ENCODE results near the gene NSUN6.

The NSUN6 gene

DNA sequence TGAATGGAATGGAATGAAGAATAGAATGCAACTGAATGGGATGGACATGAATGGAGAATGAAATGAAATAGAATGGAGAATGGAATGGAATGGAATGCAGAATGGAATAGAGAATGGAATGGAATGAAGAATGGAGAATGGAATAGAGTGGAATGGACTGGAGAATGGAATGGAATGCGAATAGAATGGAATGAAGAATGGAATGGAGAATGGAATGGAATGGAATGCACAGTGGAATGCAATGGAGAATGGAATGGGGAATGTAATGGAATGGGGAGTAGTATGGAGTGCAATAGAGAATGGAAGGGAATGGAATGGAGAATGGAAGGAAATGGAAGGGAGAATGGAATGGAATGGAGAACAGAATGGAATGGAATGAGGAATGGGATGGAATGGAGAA, 93.4 kb downstream of the NSUN6 start:
- DNase-seq = no peak

DNA sequence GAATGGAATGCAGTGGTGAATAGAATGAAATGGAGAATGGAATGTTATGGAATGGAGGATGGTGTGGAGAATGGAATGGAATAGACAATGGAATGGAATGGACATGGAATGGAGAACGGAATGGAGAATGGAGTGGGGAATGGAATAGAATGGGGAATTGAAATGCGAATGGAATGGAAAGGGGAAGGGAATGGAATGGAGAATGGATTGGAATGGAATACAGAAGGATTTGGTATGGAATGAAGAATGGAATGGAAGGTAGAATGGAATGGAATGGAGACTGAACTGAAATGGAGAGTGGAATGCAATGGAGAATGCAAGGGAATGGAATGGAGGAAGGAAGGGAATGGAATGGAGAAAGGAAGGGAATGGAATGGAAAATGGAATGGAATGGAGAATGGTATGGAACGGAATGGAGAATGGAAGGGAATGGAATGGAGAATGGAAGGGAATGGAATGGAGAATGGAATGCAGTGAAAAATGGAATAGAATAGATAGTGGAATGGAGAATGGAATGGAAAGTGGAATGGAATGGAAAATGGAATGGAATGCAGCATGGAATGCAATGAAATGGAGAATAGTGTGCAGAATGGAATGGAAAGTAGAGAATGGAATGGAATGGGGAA, 94.8 kb downstream of the NSUN6 start:
- no peak for DNase-seq

DNA sequence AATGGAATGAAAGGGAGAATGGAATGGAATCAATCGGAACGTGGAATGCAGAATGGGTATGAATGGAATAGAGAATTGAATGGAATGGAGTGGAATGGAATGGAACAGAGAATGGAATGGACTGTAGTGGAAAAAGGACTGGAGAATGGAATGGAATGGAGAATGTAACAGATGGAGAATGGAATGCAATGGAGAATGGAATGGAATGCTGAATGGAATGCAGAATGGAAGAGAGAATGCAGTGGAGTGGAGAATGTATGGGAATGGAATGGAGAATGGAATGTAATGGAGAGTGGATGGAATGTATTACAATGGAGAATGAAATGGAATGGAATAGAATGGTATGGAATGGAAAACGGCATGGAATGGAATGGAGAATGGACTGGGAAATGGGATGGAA, 96.9 kb downstream of the NSUN6 start:
- no peak for DNase-seq

DNA sequence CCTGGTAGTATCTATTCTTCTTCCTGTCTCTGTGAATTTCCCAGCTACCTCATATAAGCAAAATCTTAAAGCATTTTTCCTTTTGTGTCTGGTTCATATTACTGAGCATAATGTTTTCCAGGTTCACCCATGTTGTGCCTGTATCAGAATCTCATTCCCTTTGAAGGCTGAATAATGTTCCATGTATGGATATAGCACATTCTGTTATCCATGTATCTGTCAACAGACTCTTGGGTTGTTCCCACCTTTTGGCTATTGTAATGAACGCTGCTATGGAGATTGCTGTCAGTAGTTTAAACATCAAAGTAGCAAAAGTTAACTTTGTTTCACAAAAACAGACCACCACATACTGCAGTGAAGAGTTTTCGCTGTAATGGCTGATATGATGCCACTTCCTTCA, 99.9 kb downstream of the NSUN6 start:
- DNase-seq = no peak

DNA sequence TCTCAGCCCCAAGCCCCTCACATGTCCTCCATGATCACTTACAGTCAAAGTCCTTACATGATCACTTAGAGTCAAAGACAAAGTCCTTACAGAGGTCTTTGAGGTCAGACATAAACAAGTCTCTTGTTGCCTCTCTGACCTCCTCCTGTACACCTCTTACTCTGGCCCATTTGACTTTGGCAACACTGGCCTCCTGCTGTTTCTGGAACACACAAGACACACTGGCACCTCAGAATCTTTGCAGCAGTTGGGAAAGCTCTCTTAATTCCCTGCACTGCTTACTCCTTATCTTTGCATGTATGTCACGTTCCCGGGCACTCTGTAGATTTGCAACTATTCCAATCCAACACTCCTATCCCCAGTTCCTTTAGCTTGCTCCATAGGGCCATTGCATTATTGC, 102.3 kb downstream of the NSUN6 start:
- no peak for DNase-seq

DNA sequence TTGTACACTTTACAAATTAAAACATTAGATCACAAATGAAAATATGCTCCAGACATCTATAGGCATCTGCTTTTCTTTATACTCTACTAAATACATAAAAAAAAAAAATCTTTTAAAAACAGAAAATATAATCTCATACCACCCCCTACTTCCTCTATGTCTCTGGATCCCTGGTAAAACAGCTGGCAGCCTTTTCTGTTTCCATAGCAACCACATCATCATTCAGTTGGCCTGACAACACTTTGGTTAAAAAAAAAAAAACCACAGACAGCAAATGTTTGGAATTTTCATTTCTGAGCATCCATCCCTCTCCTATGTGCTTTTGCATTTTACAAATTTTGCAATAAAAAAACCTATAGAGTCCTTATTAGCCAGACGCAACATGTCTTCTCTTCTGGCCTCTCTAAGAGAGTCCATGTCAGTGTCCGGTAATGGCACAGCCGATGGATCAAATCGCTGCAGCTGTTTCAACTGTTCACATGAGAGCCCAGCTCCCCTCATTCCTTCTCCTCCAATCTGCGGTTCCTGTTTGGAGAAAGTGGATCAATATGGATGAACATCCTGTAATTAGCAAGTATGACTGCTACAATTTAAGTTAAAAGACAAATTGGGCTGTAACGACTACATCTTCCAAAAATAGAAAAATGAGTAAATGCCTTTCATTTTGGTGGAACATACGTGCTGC, 105.6 kb downstream of the NSUN6 start:
- no peak for DNase-seq

DNA sequence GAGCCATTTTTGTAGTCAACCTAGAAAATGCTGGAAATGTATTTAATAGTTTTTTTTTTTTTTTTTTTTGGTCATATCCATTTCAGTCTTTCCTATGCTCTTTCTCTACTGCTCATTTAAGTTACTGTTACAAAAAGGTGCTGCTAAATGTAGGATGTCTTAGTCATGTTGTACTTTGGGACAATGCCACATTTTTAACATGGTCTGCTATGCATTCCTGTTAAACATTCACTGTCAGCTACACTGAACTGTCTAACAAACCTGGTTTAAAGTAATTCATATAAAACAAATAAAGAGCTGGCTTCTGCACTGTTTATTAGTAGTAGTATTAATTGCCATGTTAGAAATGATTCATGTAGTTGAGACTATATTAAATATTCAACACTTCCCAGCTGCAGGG, 108.6 kb downstream of the NSUN6 start:
- DNase-seq = no peak

DNA sequence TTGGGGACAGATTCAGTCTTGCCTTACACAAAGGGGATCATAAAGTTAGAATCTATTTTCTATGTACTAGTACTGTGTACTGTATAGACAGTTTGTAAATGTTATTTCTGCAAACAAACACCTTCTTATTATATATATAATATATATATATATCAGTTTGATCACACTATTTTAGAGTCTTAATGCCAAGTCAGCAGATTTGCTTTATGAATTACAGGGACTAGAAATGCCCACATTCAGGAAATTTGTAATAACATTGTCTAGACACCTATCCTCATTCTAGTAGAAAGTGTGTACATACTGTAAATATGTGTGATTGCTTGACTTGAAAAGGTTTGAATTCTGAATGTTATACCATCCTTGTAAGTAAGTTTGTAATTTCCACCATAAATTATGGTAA, 111.2 kb downstream of the NSUN6 start:
- no peak for DNase-seq

DNA sequence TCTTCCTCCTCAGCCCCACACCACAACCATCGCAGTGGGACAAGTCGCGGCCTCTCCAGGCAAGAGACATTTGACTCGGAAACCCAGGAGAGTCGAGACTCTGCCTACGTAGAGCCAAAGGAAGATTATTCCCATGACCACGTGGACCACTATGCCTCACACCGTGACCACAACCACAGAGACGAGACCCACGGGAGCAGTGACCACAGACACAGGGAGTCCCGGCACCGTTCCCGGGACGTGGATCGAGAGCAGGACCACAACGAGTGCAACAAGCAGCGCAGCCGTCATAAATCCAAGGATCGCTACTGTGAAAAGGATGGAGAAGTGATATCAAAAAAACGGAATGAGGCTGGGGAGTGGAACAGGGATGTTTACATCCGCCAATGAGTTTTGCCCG, 112.1 kb downstream of the NSUN6 start:
- DNase-seq = no peak

DNA sequence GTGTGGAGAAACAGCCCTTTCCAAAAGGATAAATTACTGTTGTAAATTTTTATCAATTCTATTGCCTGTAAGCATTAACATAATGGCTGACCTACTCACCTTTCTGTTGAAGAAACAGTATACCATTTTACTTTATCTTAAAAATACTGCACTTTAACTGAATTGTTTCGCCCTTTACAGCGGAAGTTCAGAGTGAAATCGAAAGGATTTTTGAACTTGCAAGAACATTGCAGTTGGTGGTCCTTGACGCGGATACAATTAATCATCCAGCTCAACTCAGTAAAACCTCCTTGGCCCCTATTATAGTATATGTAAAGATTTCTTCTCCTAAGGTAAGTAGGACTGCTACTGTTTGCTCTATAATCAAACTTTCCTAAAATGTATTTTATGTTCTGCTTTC, 117.5 kb downstream of the NSUN6 start:
- DNase-seq = no peak

DNA sequence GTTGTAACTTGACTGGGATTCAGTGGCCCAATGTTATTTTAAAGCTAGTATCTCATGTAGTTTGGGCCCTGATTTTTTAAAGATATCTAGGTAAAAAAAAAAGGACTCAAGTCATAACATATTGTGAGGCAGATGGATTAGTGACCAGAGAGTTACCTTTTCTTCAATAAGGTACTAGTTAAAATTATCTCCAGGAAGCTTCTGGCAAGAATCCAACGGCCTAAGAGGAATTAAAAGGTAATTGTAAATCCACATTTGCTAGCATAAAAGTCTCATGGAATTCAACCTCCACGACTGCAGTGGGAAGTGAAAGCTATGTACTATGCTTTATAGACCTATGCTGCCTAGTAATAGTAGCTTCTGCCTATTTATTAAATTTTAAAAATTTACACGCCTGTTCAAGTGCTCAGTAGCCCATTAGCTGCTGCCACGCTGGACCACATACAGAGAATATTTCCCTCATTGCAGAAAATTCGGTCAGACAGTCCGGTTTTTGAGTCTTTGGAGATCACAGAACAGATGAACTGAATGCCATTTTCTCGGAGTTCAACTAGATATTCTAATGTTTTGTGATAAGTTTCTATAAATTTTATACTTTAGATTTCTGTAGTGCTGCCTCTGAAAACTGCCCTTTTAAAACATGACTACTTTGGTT, 118.4 kb downstream of the NSUN6 start:
- DNase-seq = no peak

DNA sequence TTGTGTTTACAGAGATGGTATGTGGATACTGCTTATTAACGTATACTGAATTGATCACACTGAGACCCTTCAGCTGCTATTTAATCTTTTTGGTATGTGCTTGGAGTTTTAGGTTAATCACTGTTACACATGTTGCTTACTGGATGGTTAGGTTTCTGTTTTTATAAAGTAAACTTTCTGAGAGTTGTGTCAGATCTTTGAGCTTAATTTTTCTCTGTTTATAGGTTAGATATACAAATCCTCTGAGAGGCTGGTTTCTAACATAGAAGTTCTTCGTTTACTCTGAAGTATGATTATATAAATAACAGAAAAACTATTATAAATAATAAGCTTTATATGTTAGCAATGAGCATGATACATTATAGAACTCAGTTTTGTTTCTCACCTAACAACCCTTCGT, 123.1 kb downstream of the NSUN6 start:
- no peak for DNase-seq

DNA sequence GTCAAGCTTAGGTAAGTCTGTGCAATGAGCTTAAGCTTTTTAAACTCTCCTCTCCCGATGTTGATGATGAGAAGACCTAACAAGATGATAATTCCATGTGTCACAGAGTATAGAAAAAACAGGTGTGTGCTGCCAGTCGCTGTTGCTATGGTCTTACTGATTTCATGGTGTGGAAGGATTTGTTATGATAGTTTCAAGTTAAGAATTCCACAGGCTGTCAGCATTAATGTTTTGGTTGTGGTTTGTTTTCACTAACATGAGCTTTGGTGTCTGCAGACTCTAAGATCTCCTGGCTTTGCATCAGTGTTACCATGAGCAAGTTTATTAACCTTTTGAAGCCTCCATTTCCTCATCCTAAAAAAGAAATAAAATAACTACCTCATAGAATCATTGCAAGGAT, 123.7 kb downstream of the NSUN6 start:
- DNase-seq = no peak

DNA sequence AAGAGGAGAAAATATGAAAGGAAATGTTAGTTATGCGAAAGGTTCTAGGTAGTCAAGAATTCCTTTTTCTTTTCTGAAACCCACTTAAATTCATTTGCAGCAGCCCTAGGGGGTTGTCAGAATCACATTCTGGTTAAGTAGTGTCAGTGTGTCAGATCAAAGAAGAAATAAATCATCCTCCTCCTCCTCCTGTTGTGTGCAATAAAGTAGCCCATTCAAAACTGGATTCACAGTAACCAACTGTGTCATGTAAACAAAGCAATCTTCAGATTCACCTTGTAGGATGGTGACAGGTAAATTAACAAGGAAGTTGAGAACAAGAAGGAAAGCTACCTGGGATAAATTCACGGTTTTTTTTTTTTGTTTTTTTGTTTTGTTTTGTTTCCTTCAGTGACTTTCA, 127.5 kb downstream of the NSUN6 start:
- no peak for DNase-seq

DNA sequence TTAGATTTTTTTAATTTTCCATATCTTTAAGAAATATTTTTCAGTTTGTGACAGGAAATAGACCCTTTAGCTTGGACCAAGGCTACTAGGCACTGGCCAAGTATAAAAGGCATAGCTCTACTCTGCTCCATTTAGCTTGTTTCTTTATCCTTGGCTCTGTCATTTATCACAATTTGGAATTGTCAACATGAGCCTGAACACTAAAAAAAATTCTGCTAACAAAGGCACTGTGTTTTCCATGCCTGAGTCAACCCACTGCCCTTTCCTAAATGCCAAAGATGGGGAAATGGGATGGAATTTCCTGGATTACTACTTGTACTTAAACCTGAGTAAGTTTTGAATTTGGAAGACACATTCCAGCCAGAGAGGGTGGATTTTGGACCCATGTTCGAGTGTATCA, 128.4 kb downstream of the NSUN6 start:
- no peak for DNase-seq

DNA sequence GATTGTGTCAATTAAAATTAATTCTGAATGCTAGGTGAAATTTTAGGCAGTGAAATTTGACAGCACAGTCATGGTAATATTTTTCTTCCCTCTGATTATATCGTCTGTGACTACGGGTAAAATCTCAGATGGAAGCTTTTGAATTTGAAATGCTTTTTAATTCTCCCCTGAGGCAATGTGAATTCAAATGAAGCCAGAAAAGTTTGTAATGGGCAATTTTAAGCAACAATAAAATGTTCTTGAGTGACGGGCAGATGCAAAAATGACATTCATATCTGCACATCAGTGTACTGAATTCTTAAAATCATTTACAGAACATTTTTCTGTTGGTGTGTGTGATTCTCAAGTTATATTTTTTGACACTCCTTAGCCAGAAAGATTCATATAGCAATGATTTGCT, 134.5 kb downstream of the NSUN6 start:
- DNase-seq = no peak

DNA sequence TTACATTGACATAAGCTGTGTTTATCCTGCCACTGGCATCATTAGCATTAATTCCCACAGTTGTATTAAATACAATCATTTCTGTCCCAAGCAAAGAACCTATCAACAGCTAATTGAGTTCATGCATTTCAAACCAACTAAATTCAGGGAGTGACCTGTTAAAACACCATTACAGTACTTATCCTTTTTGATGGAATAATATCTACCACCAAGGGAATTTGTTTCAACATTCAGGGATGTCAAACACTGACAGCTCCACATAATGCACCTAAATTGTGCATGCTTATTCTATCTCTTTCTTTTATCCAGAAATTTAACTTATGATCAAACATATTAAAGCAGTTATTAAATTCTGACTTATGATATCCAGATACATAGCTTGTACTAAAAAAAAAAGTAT, 136.8 kb downstream of the NSUN6 start:
- DNase-seq = no peak

DNA sequence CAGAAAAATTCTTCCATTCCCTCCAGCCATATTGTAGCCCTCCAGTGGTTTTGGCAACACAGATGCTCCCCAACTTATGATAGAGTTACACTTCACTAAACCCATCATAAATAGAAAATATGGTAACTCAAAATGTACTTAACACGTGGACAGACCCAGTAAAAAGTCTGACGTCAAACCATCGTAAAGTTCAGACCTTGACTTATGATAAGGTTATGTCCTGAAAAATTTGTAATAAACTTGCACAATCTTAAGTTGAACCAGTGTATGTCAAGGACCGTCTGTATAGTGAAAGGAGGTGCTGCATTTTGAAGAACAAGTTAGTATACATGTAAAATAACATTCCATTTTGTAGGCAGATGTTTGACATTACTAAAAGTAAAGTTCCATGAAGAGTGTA, 142.8 kb downstream of the NSUN6 start:
- DNase-seq = no peak

DNA sequence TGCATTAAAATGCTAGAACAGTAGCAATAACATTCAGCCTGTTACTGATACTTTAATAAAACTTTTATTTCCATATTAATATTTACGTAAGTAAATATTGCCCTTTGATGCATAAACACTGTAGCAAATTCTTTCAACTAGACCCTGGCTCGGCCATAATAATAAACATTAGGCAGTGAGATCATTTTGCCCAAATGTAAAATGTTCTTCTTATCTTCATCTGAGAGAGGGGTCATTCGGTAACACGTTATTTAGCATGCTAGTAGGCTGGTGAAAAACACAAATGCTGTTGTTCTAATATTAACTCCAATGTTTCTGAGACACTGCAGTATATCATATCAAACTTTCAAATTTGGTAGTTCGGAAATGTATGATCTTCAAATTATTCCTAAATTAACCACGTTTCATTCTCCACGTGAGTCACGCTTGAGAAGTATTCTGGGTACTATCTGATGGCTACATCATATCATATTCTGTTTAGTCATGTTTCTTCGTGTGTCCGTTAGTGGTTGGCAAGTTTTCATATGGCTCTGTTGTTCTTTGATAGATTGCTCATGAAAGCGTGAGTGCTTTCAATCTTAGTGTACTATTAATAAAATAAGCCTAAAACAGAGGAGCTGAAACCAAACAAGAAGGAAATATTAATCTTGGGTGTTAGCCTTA, 145.8 kb downstream of the NSUN6 start:
- no peak for DNase-seq

DNA sequence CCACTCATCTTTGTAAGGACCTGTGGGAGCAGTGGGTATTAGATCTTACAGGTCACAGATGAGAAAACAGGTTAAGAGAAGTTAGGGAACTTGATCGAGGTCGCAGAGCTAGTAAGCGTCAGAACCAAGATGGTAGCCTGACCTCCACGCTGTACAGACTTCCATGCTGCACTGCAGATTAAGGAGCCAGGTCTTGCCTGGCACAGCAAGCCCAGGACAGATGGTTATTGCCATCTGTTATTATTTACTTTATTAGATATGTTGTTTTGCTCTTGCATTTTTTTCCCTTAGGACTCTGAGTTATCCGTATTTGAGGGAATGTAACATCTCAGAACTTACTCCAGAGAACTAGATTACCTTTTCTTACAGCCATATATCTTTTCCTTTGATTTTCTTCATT, 147.2 kb downstream of the NSUN6 start:
- DNase-seq = no peak

DNA sequence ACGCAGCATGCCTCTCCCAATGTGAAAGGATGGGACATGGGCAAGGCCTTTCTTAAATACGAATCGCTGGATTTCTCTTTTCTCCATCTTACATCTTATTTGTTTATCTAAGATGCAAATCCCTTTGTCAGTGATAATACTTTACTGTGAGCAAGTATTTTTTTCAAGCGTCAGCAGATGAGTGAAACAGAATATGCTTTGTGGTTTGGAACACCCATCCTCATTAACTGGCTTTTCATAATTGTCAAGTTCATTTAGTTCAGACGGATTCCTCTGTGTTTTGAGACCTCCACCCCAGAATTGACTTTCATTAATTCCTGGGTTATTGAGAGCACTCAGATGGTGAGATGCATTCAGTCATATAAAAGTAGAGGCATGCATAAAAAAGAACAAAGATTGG, 149.8 kb downstream of the NSUN6 start:
- no peak for DNase-seq

DNA sequence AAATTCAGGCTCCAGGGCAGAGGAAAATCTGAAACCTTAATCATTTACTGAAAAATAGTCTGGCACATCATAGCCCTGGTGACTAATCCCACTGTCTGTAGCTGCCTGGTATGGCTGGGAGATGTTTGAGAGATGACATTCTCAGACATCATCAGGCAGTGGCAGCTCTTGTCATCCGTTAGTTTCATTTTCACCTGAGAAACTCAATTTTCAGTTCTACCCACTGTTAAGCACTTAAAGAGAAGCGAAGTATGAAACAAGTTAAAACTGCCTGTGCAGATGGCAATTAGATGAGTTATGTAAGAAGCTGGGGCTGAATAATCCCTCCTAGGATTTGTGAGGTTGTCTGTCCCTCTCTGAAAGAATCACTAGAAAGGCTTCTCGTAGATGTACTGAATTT, 150.2 kb downstream of the NSUN6 start:
- DNase-seq = no peak

DNA sequence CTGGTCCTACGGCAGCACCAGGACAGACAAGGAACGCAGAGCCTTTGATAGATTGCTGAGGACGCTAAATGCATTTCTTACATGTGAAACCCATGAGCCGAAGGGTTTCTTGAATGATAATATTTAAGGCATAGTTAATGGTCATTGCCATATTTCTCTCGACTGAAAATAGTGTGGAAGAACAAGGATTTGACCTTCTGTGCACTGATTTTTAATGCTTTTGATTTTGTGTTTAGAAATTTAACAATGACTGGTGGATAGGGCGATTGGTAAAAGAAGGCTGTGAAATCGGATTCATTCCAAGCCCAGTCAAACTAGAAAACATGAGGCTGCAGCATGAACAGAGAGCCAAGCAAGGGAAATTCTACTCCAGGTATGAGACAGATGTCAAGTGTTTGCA, 150.8 kb downstream of the NSUN6 start:
- DNase-seq = no peak

DNA sequence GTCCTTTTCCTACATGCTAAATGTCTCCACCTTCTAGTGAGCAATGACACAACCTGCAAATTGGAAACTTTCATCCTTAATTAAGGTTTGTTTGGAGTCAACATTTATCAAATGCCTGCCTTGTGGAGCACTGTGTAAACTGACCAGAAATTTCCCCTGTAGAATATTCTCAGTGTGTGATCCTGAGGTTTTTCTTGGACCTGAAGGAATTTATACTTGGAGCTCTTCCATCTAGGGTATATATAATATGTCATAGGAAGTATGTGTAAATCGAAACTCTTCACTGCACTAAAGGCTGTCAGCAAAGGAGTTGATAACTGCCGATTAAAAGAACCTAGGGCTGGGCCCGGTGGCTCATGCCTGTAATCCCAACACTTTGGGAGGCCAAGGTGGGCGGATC, 152.4 kb downstream of the NSUN6 start:
- no peak for DNase-seq
